ENCODE measurements around the gene FOXF1.

GRCh38 chr16:86546638-86547013, 36.3 kb downstream of the FOXF1 start:
- TF ChIP-seq CTCF (optimal IDR thresholded peaks at IDR 0.05 in 1 of 3, IDR thresholded peaks at IDR 0.05 in 1 of 3, conservative IDR thresholded peaks at IDR 0.05 in 1 of 3; ENCODE audit: extremely low read depth in 1 of 3, insufficient read depth in 2 of 3, low read length in 3 of 3) (no peak), EZH2 (IDR thresholded peaks at IDR 0.05; ENCODE audit: low read length) (no peak)

Data from keratinocyte (primary cell).